Kidney (tissue), 14 donors: ENCODE measurements around the gene SLC9B1. TPM values are rescaled to one million over a fixed set of nuclear protein-coding genes. Genes with fewer than 3 reads are reported as not detected.

ENCODE experiments used
- DNase-seq, 5 donors: peaks; one replicate each; pipeline ENCODE4 v3.0.0-alpha.2; 2013 to 2020
- FAIRE-seq: peaks from 2 replicates; lab custom pipeline; 2012; peaks lifted over from hg19 to GRCh38; lab: Jason Lieb, UNC
- H3K27ac ChIP-seq, 2 donors: one replicate each; pipeline ENCODE4 v1.7.0; 2013; ENCODE audit warnings: low read depth in 2 of 2, low read length in 2 of 2, inconsistent platforms in 1 of 2
- H3K27me3 ChIP-seq: one replicate; pipeline ENCODE4 v1.7.1; 2013; ENCODE audit warnings: low read length, inconsistent platforms; ENCODE audit not compliant: control insufficient read depth, insufficient read depth
- H3K36me3 ChIP-seq, 3 donors: one replicate each; pipeline versions ENCODE4 v1.7.0 to v1.7.1; 2013; ENCODE audit warnings: low read length in 3 of 3, control low read depth in 1 of 3, inconsistent platforms in 1 of 3; ENCODE audit not compliant: insufficient read depth in 3 of 3, control insufficient read depth in 2 of 3
- H3K4me1 ChIP-seq, 3 donors: one replicate each; pipeline versions ENCODE4 v1.7.0 to v1.7.1; 2013; ENCODE audit warnings: low read length in 3 of 3, inconsistent platforms in 1 of 3, low read depth in 1 of 3; ENCODE audit not compliant: control insufficient read depth in 2 of 3, insufficient read depth in 2 of 3
- H3K4me3 ChIP-seq, 3 donors: one replicate each; pipeline versions ENCODE4 v1.7.0 to v1.8.1; 2013; ENCODE audit warnings: low read length in 3 of 3, control low read depth in 1 of 3, inconsistent platforms in 1 of 3
- H3K9ac ChIP-seq, 3 donors: one replicate each; pipeline versions ENCODE4 v1.7.0 to v1.7.1; 2013; ENCODE audit warnings: low read length in 3 of 3, control low read depth in 1 of 3, inconsistent platforms in 1 of 3
- H3K9me3 ChIP-seq, 3 donors: one replicate each; pipeline versions ENCODE4 v1.7.0 to v1.7.1; 2013; ENCODE audit warnings: low read length in 3 of 3, control low read depth in 1 of 3, inconsistent platforms in 1 of 3; ENCODE audit not compliant: control insufficient read depth in 2 of 3, insufficient read depth in 1 of 3
- intact Hi-C: fragments of 100-400 bp; cut with DNase I; formaldehyde crosslinking; loops from one replicate; pipeline ENCODE4 v1.11.1; 2022
- polyA plus RNA-seq: library from polyadenylated mRNA; stranded (reverse); fragments of 350-450 nt; fragmentation: Illumina TruSeq; extraction: RNeasy Lipid Tissue Mini Kit (QIAGEN cat#74804); gene quantifications from one replicate; pipeline ENCODE4 v1.2.3, GENCODE V29; 2014; ENCODE audit warnings: low read depth, low replicate concordance; ENCODE audit not compliant: insufficient read depth
- total RNA-seq: library from RNA; stranded (reverse); fragmentation: NEBNext Ultra II Directional; extraction: Animal tissue kit (Norgen Biotek cat#: 25700); gene quantifications from one replicate; pipeline ENCODE4 v1.2.1, GENCODE V29; 2021
- TF ChIP-seq, protein P1 (sequence below): IDR thresholded peaks from 3 replicates; pipeline ENCODE4 v1.5.1; 2012; ENCODE audit warnings: mild to moderate bottlenecking, moderate library complexity, borderline replicate concordance; ENCODE audit not compliant: insufficient read depth; ENCODE audit errors: extremely low read depth
- donor health status: control.
- donor health status: control.
- donor health status: control.
- donor health status: control.
- donor health status: control.
- donor health status: DM: yes; HTN: yes; CAD: no.
- donor health status: Normal renal cell carcinoma (clear cell type).

SLC9B1 gene
- total and polyA plus RNA-seq, 2 donors from 2014 or later = 0.52 to 1.8 TPM

DNA sequence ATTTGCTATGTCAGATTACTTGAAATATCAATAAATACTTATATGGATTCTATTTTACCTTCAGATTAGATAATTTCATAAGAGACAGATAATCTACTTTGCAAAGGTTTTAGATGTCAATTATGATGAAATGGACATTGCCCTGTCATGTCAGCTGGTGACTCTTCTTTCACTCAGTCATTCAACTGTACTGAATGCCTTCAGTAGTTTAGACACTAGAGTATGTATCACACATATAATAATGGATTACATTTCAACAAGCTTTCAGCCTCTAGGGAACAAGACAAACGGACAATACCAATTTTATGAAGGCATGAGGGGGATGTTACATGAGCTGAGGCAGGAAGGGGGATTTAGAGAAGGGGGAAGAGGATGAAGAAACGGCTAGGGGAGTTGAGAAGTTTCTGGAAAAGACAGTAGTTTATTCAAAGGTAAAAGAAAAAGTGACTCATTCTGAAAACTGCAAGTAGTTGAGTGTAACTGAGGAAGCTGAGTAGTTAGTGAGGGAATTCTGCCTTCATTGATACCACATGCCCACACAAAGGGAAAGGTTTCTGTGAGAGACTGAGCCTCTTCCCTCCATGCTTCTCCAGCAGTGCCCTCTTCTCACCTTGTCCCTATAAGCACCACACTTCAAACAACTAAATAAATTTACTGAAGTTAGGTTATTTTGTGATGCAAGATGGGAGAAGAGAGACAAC is 31.4 kb upstream of the SLC9B1 start:
- Histone ChIP-seq H3K9me3 (no peaks in the 10 kb centered on the region), H3K27ac (no peak overlapping the region), H3K4me3 (no peak overlapping the region), H3K9ac (no peak overlapping the region), H3K4me1 (no peaks in the 10 kb centered on the region), H3K36me3 (no peaks in the 10 kb centered on the region), H3K27me3 (no peaks in the 10 kb centered on the region)
- intact Hi-C loops = no loop called here
- no peak for FAIRE-seq
- DNase-seq = no peak
- TF ChIP-seq, protein P1, sequence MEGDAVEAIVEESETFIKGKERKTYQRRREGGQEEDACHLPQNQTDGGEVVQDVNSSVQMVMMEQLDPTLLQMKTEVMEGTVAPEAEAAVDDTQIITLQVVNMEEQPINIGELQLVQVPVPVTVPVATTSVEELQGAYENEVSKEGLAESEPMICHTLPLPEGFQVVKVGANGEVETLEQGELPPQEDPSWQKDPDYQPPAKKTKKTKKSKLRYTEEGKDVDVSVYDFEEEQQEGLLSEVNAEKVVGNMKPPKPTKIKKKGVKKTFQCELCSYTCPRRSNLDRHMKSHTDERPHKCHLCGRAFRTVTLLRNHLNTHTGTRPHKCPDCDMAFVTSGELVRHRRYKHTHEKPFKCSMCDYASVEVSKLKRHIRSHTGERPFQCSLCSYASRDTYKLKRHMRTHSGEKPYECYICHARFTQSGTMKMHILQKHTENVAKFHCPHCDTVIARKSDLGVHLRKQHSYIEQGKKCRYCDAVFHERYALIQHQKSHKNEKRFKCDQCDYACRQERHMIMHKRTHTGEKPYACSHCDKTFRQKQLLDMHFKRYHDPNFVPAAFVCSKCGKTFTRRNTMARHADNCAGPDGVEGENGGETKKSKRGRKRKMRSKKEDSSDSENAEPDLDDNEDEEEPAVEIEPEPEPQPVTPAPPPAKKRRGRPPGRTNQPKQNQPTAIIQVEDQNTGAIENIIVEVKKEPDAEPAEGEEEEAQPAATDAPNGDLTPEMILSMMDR = no peak

DNA sequence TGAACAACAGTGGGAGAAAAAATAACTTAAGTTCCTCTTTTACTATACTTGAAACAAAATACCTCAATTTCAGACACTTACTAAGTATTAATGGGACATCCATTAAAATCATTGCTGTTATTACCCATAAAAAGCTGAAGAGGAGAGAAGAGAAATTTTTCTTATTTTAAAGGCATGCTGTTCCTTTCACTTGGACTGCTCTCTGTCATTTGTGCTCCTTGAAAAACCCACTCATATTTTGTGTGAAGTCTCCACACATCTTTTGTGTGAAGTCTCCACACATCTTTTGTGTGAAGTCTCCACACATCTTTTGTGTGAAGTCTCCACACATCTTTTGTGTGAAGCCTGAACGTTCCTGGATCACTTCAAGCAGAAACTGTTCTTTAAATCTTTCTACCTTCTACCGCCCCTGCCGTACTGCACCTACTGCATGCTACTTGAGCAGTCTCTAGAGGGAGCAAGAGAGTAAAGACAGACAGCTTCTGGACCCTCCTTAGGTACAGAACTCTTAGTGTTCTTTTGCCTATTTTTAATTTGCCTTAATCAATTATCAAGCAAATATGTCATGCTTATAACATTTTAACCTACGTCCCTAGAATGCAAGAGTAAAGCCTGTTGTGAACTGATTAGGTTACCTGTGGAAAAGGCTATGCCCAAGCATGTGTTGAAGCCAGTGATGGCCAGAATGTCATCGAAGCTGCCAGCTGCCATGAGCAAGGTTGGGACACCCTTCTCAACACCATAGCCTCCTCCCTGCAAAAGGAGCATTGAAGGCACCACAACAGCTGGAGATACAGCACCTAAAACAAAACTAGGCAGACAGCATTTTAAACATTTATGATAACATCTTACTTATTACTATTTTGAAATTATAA is 27.1 kb upstream of the SLC9B1 start:
- TF ChIP-seq, protein P1 = peak; percentile 58
- no peaks in the 10 kb centered on the region for H3K9me3 ChIP-seq
- H3K27me3 ChIP-seq = no peaks in the 10 kb centered on the region
- H3K4me1 ChIP-seq = no peaks in the 10 kb centered on the region
- peak; percentile 76 for FAIRE-seq
- H3K36me3 ChIP-seq = no peaks in the 10 kb centered on the region
- H3K4me3 ChIP-seq = no peak overlapping the region
- DNase-seq = peak in 3 of 5 donors; percentile 18 to 60 (median 51)
- H3K9ac ChIP-seq = no peak overlapping the region
- no peak overlapping the region for H3K27ac ChIP-seq
- intact Hi-C loops = no loop called here

DNA sequence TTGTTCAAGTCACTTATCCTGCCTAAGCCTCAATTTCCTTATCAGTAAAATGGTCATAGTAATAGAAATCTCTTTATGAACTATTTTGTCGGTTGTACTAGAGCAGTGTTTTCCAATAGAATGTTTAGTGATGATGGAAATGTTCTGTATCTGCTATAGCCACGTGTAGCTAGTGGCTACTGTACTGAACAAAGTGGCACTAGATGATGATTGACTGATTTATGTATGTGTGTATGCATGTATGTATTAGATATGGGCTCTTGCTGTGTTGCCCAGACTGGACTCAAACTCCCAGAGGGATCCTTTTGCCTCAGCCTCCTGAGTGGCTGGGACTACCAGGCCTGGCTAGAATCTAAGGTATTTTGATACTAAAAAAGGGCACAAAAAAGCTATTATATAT is 24.7 kb upstream of the SLC9B1 start:
- FAIRE-seq (no peak), DNase-seq (no peak)
- Histone ChIP-seq H3K27ac (no peak overlapping the region), H3K27me3 (no peaks in the 10 kb centered on the region), H3K9ac (no peak overlapping the region), H3K36me3 (no peaks in the 10 kb centered on the region), H3K4me3 (no peak overlapping the region), H3K9me3 (no peaks in the 10 kb centered on the region), H3K4me1 (no peaks in the 10 kb centered on the region)
- TF ChIP-seq, protein P1 = no peak
- intact Hi-C loops = no loop called here
